ENCODE data around the gene TCF12.

DNA sequence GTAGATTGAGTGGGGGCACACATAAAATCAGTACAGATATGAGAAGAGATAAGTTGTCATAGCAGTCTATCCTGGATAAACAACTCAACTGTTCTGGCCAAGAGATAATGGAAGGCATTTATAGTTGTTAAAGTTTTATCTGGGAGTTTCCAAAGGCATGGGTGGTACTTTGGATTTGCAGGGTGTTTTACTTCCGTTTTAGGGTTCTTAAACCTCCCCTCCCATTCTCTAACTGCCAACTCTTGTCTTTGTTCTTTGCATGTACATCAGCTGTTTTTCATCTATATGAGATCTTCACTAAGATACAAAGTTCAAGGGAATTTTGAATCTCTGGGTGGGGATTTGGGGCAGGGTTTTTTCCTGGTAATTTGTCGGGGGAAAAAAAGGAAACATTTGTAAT is 283.1 kb downstream of the TCF12 start:
- TF ChIP-seq, protein P1, sequence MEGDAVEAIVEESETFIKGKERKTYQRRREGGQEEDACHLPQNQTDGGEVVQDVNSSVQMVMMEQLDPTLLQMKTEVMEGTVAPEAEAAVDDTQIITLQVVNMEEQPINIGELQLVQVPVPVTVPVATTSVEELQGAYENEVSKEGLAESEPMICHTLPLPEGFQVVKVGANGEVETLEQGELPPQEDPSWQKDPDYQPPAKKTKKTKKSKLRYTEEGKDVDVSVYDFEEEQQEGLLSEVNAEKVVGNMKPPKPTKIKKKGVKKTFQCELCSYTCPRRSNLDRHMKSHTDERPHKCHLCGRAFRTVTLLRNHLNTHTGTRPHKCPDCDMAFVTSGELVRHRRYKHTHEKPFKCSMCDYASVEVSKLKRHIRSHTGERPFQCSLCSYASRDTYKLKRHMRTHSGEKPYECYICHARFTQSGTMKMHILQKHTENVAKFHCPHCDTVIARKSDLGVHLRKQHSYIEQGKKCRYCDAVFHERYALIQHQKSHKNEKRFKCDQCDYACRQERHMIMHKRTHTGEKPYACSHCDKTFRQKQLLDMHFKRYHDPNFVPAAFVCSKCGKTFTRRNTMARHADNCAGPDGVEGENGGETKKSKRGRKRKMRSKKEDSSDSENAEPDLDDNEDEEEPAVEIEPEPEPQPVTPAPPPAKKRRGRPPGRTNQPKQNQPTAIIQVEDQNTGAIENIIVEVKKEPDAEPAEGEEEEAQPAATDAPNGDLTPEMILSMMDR (IDR thresholded peaks at IDR 0.05) = no peak
- TF ChIP-seq POLR2AphosphoS5 (IDR thresholded peaks at IDR 0.05) = no peak
- TF ChIP-seq POLR2A (IDR thresholded peaks at IDR 0.05) = no peak
